Fibroblast of lung (primary cell): ENCODE data around the gene HGS. TPM values are rescaled to one million over a fixed set of nuclear protein-coding genes. Genes with fewer than 3 reads are reported as not detected.

Source experiments
- DNase-seq, 2 donors: peaks; one replicate each; pipeline versions ENCODE4 v3.0.0 to v3.0.0-alpha.2; 2010; ENCODE audit warnings: low read depth in 2 of 2
- H2AFZ ChIP-seq: 2 replicates; pipeline ENCODE4 v1.5.1; 2012; ENCODE audit warnings: low read length, control low read depth, inconsistent platforms
- H3K27ac ChIP-seq: 2 replicates; pipeline ENCODE4 v1.5.1; 2011; ENCODE audit warnings: low read length, control low read depth; ENCODE audit not compliant: insufficient read depth
- H3K27me3 ChIP-seq: 2 replicates; pipeline ENCODE4 v1.5.1; 2011; ENCODE audit warnings: mild to moderate bottlenecking, low read length; ENCODE audit not compliant: control insufficient read depth, insufficient read depth
- H3K36me3 ChIP-seq: 2 replicates; pipeline ENCODE4 v1.5.1; 2011; ENCODE audit warnings: low read length; ENCODE audit not compliant: control insufficient read depth, insufficient read depth
- H3K4me1 ChIP-seq: 2 replicates; pipeline ENCODE4 v1.5.1; 2011; ENCODE audit warnings: low read length; ENCODE audit not compliant: control insufficient read depth, insufficient read depth; ENCODE audit errors: extremely low read depth
- H3K4me2 ChIP-seq: 2 replicates; pipeline ENCODE4 v1.5.1; 2011; ENCODE audit warnings: low read length, control low read depth; ENCODE audit not compliant: insufficient read depth; ENCODE audit errors: extremely low read depth
- H3K4me3 ChIP-seq, 4 experiments: fragments of 200-600 bp in 1 of 4; sonication (generic) in 1 of 4; replicated peaks in 1 of 4; 2 replicates each; pipeline ENCODE4 v1.5.1; 2011 to 2016; ENCODE audit warnings: low read length in 4 of 4, low read depth in 3 of 4, mild to moderate bottlenecking in 3 of 4, control low read depth in 2 of 4, inconsistent platforms in 1 of 4, mixed read lengths in 1 of 4; ENCODE audit not compliant: insufficient read depth in 1 of 4; ENCODE audit errors: control extremely low read depth in 1 of 4
- H3K79me2 ChIP-seq: 2 replicates; pipeline ENCODE4 v1.5.1; 2012; ENCODE audit warnings: mild to moderate bottlenecking, low read length, inconsistent platforms; ENCODE audit not compliant: control insufficient read depth, insufficient read depth
- H3K9ac ChIP-seq: 2 replicates; pipeline ENCODE4 v1.5.1; 2011; ENCODE audit warnings: mild to moderate bottlenecking, low read length, control low read depth; ENCODE audit not compliant: insufficient read depth
- H3K9me3 ChIP-seq: 2 replicates; pipeline ENCODE4 v1.5.1; 2012; ENCODE audit warnings: low read depth, low read length; ENCODE audit not compliant: control insufficient read depth, insufficient read depth
- H4K20me1 ChIP-seq: 2 replicates; pipeline ENCODE4 v1.5.1; 2011; ENCODE audit warnings: low read length; ENCODE audit not compliant: control insufficient read depth, insufficient read depth; ENCODE audit errors: extremely low read depth
- CTCF ChIP-seq, 2 donors: IDR thresholded peaks in 1 of 2; conservative IDR thresholded peaks in 1 of 2; 1 replicate in 1 of 2; 2 replicates in 1 of 2; pipeline ENCODE4 v1.5.1; 2011 to 2012; ENCODE audit warnings: low read length in 2 of 2, control low read depth in 1 of 2, inconsistent platforms in 1 of 2, low read depth in 1 of 2, mild to moderate bottlenecking in 1 of 2
- EZH2 ChIP-seq: IDR thresholded peaks from 2 replicates; pipeline ENCODE4 v1.5.1; 2012; ENCODE audit warnings: low read length, control low read depth, mild to moderate bottlenecking; ENCODE audit errors: missing control alignments
- polyA plus RNA-seq, 2 donors: library from polyadenylated mRNA; depleted of rRNA in 1 of 2; stranded (reverse) in 1 of 2; unstranded in 1 of 2; fragments of >200 nt; gene quantifications; 2 replicates each; pipeline ENCODE4 v1.2.1, GENCODE V29; 2011 to 2012; ENCODE audit warnings: missing spikeins in 1 of 2
- total RNA-seq: library from RNA; depleted of rRNA; stranded (reverse); fragments of >200 nt; gene quantifications from 2 replicates; pipeline ENCODE4 v1.2.1, GENCODE V29; 2014

The HGS gene
- total and polyA plus RNA-seq, 2 donors (not counting 1 experiment from before 2014, with no cell fraction given) = 43.1 to 65.7 TPM

- Histone ChIP-seq H3K4me3 (no peak overlapping the region), H3K36me3 (peaks cover 25% of the 10 kb centered on the region), H3K27ac (no peak overlapping the region), H3K27me3 (no peaks in the 10 kb centered on the region), H3K9me3 (no peaks in the 10 kb centered on the region), H3K9ac (no peak overlapping the region), H3K79me2 (peaks cover 9% of the 10 kb centered on the region), H3K4me1 (peaks cover 2% of the 10 kb centered on the region), H4K20me1 (no peaks in the 10 kb centered on the region), H2AFZ (no peak overlapping the region), H3K4me2 (no peak overlapping the region)
- no peak for TF ChIP-seq CTCF (conservative IDR thresholded peaks at IDR 0.05 in 1 of 2, IDR thresholded peaks at IDR 0.05 in 1 of 2; ENCODE audit: low read depth in 1 of 2, low read length in 2 of 2)
- no peak for TF ChIP-seq EZH2
- no peak for DNase-seq
Observed at GRCh38 chr17:81672504-81672903, 11.3 kb upstream of the HGS start.

GRCh38 chr17:81672954-81673353 lies 10.9 kb upstream of the HGS start:
- no peaks in the 10 kb centered on the region for H3K27me3 ChIP-seq
- DNase-seq = no peak
- no peak overlapping the region for H3K4me3 ChIP-seq
- H4K20me1 ChIP-seq = no peaks in the 10 kb centered on the region
- H3K27ac ChIP-seq = no peak overlapping the region
- H3K36me3 ChIP-seq = peaks cover 25% of the 10 kb centered on the region
- no peak overlapping the region for H3K4me2 ChIP-seq
- H3K79me2 ChIP-seq = peaks cover 5% of the 10 kb centered on the region
- TF ChIP-seq CTCF (conservative IDR thresholded peaks at IDR 0.05 in 1 of 2, IDR thresholded peaks at IDR 0.05 in 1 of 2; ENCODE audit: low read depth in 1 of 2, low read length in 2 of 2) (no peak), EZH2 (no peak)
- peaks cover 2% of the 10 kb centered on the region for H3K4me1 ChIP-seq
- no peak overlapping the region for H3K9ac ChIP-seq
- H3K9me3 ChIP-seq = no peaks in the 10 kb centered on the region
- no peak overlapping the region for H2AFZ ChIP-seq

GRCh38 chr17:81673561-81674258 lies 10.1 kb upstream of the HGS start:
- Histone ChIP-seq H3K27ac (no peak overlapping the region), H3K27me3 (no peaks in the 10 kb centered on the region), H3K9me3 (no peaks in the 10 kb centered on the region), H3K4me2 (no peak overlapping the region), H3K9ac (no peak overlapping the region), H3K4me3 (no peak overlapping the region), H2AFZ (no peak overlapping the region), H4K20me1 (no peaks in the 10 kb centered on the region), H3K79me2 (no peaks in the 10 kb centered on the region), H3K4me1 (no peaks in the 10 kb centered on the region), H3K36me3 (peaks cover 25% of the 10 kb centered on the region)
- TF ChIP-seq CTCF (conservative IDR thresholded peaks at IDR 0.05 in 1 of 2, IDR thresholded peaks at IDR 0.05 in 1 of 2; ENCODE audit: low read depth in 1 of 2, low read length in 2 of 2) = no peak
- TF ChIP-seq EZH2 = no peak
- DNase-seq = no peak
